HFFc6 (cell line): Measurements from ENCODE around the gene HSD17B2. TPM values are rescaled to one million over a fixed set of nuclear protein-coding genes. Genes with fewer than 3 reads are reported as not detected.

Experiments
- DNase-seq: peaks from one replicate; pipeline ENCODE4 v3.0.0-alpha.2; 2018
- H3K27ac Mint-ChIP-seq: 2 replicates; pipeline ENCODE4 v1.8.0; 2020; ENCODE audit warnings: mild to moderate bottlenecking, mixed read lengths
- H3K27me3 Mint-ChIP-seq: 2 replicates; pipeline ENCODE4 v1.8.0; 2021; ENCODE audit warnings: mild to moderate bottlenecking, moderate library complexity, mixed read lengths; ENCODE audit not compliant: insufficient read depth
- H3K36me3 Mint-ChIP-seq: 2 replicates; pipeline ENCODE4 v1.8.0; 2021; ENCODE audit warnings: low read depth, mixed read lengths
- H3K4me1 Mint-ChIP-seq: 2 replicates; pipeline ENCODE4 v1.8.0; 2020; ENCODE audit warnings: low read depth, mixed read lengths
- H3K4me3 Mint-ChIP-seq: 2 replicates; pipeline ENCODE4 v1.8.0; 2020; ENCODE audit warnings: mild to moderate bottlenecking, moderate library complexity, mixed read lengths
- H3K9me3 Mint-ChIP-seq: 2 replicates; pipeline ENCODE4 v1.8.0; 2020; ENCODE audit warnings: mild to moderate bottlenecking, mixed read lengths
- total RNA-seq, 6 experiments: library from RNA; stranded (reverse); fragmentation: NEBNext Ultra II Directional; extraction: Animal tissue kit (Norgen Biotek cat#: 25700); gene quantifications; 2 replicates in 1 of 6; 3 replicates in 5 of 6; pipeline ENCODE4 v1.2.3, GENCODE V29; 2021
- TF ChIP-seq, protein P1 (sequence below): fragments of 200-600 bp; sonication (generic); IDR thresholded peaks from 2 replicates; pipeline ENCODE4 v1.5.0; 2021; ENCODE audit warnings: antibody characterized with exemption, mild to moderate bottlenecking

The HSD17B2 gene
- total RNA-seq, 6 experiments from 2014 or later = 0.17 to 3.2 (median 0.50) TPM; not detected in 1

DNA sequence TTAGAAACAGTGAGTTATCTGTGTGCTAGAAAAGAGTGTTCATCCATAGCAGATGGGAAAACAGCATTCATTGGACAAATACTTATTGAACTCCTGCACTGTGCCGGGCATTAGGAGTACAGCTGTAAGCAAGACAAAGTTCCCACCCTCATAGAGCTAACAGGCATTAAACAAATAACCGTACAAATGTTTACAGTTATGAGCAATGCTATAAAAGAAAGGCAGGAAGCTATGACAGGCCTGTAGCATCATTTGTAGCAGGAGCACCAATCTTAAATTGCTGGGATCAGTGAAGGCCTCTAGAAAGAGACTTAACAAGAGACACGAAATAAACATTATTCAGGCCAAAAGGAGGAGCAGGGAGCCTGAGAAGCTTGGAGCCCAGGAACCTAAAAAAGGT lies 39.4 kb upstream of the HSD17B2 start:
- no peak for DNase-seq
- TF ChIP-seq, protein P1, sequence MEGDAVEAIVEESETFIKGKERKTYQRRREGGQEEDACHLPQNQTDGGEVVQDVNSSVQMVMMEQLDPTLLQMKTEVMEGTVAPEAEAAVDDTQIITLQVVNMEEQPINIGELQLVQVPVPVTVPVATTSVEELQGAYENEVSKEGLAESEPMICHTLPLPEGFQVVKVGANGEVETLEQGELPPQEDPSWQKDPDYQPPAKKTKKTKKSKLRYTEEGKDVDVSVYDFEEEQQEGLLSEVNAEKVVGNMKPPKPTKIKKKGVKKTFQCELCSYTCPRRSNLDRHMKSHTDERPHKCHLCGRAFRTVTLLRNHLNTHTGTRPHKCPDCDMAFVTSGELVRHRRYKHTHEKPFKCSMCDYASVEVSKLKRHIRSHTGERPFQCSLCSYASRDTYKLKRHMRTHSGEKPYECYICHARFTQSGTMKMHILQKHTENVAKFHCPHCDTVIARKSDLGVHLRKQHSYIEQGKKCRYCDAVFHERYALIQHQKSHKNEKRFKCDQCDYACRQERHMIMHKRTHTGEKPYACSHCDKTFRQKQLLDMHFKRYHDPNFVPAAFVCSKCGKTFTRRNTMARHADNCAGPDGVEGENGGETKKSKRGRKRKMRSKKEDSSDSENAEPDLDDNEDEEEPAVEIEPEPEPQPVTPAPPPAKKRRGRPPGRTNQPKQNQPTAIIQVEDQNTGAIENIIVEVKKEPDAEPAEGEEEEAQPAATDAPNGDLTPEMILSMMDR = no peak
- Mint-ChIP-seq H3K27me3 (peaks cover 2% of the 10 kb centered on the region), H3K36me3 (no peaks in the 10 kb centered on the region), H3K27ac (peak overlapping the region; percentile 41; the same call in 1 of the 2 replicates), H3K4me1 (peaks cover 30% of the 10 kb centered on the region), H3K9me3 (peaks cover 10% of the 10 kb centered on the region), H3K4me3 (no peak overlapping the region)

DNA sequence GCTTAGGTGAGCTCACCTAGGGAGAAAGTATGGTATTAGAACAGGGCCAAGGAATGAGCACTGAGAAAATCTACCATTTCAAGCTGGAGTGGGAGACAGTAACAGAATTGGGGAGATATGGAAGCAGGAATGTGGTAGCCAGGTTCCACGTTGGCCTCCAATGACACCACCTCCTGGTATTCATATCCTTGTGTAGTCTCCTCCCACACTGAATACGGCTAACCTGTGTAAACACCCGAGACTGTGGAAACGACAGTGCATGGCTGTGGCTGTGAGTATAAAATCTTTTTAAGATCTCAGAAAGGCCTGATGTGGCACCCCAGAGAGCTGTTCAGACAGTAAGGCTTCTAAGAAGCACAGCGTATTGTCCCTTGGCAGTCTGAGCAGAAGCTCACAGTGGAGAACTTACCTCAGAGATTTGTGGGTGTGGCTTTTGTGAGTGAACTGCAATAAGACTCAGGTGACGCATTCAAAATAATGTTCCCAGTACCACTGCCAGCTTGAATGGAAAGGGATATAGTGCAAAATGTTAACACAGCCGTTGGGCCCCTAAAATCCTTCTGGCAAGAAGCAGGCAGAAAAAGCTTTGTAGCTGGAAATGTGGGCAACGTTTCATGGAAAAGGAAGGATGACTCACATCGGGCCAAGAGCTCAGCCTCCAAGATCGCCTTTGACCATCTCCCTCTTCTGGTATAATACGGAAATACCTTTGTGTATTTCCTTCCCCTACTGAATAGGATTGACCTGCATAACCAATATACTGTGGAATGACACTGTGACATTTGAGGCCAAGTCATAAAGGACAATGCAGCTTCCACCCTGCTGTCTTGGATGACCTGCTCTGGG lies 38.2 kb upstream of the HSD17B2 start:
- peaks cover 2% of the 10 kb centered on the region for H3K27me3 Mint-ChIP-seq
- H3K27ac Mint-ChIP-seq = peak overlapping the region; percentile 78
- peaks cover 30% of the 10 kb centered on the region for H3K4me1 Mint-ChIP-seq
- no peaks in the 10 kb centered on the region for H3K36me3 Mint-ChIP-seq
- peak; percentile 55 for DNase-seq
- TF ChIP-seq, protein P1 = peak; percentile 73
- peaks cover 10% of the 10 kb centered on the region for H3K9me3 Mint-ChIP-seq
- peak overlapping the region; percentile 17; the same call in 1 of the 2 replicates for H3K4me3 Mint-ChIP-seq

DNA sequence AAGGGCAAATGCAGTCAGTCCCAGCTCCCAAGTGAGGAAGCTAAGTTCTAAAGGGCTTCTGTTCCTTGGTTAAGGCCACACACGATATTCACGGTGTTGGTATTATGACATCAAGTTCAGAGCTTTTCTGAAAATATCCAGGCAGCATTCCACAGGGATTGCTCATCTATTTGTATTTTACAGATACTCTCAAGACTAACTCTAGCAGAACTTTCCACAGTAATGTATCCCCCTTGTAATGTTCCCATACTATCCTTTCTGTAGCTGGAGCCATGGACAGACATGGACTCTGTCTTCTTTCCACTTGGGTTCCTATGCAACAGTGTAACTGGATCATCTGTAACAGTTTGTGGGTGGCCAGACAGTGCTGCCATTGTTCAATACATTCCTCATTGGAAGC lies 37.3 kb upstream of the HSD17B2 start:
- DNase-seq = peak; percentile 76
- peaks cover 10% of the 10 kb centered on the region for H3K9me3 Mint-ChIP-seq
- H3K4me3 Mint-ChIP-seq = peak overlapping the region; percentile 17; the same call in 1 of the 2 replicates
- TF ChIP-seq, protein P1 = no peak
- H3K36me3 Mint-ChIP-seq = no peaks in the 10 kb centered on the region
- peaks cover 30% of the 10 kb centered on the region for H3K4me1 Mint-ChIP-seq
- peaks cover 2% of the 10 kb centered on the region for H3K27me3 Mint-ChIP-seq
- peak overlapping the region; percentile 78 for H3K27ac Mint-ChIP-seq

DNA sequence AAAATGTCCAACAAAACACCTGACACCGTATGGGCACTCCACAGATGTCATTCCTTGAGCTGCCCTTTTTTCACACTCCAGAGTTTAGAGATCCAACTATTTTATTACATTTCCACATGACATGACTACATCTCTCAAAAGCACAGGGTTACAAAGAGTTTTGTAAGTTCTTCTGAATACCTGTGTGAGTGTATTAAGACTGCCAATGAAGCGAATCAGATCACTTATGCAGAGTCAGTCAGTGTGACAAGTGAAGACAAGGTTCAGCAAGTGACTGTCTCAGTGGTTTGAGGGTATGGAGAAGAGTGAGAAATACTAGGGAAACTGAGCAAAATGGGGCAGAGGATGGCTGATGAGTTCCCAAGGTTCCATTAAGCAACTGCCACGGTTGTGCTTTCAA lies 32.2 kb upstream of the HSD17B2 start:
- Mint-ChIP-seq H3K27me3 (no peaks in the 10 kb centered on the region), H3K36me3 (no peaks in the 10 kb centered on the region), H3K27ac (no peak overlapping the region), H3K9me3 (peaks cover 8% of the 10 kb centered on the region), H3K4me1 (peaks cover 18% of the 10 kb centered on the region), H3K4me3 (no peak overlapping the region)
- no peak for DNase-seq
- TF ChIP-seq, protein P1 = no peak

DNA sequence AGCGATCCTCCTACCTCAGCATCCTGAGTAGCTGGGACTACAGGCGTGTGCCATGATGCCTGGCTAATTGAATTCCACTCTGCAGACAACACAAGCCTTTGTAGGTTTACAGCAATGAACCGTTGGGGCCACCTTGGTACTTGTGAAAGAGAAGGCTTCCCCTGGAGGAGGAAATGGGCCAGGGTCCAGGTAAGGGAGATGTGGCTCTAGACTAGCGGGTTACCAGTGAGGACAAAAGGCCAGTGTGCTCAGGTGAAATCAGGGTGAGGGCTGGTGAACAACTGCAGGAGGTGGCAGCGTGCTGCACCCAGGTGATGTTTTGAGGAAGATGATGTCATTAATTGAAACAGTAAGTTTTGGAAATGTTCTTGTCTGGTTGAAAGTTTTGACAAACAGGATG lies 30.5 kb upstream of the HSD17B2 start:
- Mint-ChIP-seq H3K27me3 (peaks cover 2% of the 10 kb centered on the region; the same call in 1 of the 2 replicates), H3K27ac (no peak overlapping the region), H3K9me3 (peaks cover 21% of the 10 kb centered on the region), H3K36me3 (peaks cover 7% of the 10 kb centered on the region; the same call in 1 of the 2 replicates), H3K4me1 (peaks cover 15% of the 10 kb centered on the region; the same call in 1 of the 2 replicates), H3K4me3 (no peak overlapping the region)
- TF ChIP-seq, protein P1 = no peak
- DNase-seq = no peak
